Midbrain (tissue), 1 donor: ENCODE results near the gene PRTFDC1.

ENCODE experiments used
- DNase-seq: peaks from one replicate; lab custom pipeline; 2025; lab: John Stamatoyannopoulos, UW

Gene PRTFDC1

DNA sequence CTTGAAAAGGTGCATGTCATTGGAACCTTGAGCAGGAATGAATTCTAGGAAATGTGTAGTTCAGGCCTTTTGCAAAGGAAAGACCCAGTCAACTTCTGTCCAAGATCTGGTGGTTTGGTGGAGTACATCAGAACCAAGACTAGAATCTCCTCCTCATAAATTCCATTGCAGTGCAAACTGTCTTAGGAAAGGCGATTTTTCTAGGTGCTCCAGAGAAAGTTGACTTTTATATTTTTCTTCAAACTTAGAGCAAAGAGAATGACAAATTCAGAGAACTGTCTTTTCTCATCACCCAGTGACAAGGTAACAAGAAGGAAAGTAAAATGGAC lies 50.0 kb downstream of the PRTFDC1 start:
- no peak for DNase-seq

DNA sequence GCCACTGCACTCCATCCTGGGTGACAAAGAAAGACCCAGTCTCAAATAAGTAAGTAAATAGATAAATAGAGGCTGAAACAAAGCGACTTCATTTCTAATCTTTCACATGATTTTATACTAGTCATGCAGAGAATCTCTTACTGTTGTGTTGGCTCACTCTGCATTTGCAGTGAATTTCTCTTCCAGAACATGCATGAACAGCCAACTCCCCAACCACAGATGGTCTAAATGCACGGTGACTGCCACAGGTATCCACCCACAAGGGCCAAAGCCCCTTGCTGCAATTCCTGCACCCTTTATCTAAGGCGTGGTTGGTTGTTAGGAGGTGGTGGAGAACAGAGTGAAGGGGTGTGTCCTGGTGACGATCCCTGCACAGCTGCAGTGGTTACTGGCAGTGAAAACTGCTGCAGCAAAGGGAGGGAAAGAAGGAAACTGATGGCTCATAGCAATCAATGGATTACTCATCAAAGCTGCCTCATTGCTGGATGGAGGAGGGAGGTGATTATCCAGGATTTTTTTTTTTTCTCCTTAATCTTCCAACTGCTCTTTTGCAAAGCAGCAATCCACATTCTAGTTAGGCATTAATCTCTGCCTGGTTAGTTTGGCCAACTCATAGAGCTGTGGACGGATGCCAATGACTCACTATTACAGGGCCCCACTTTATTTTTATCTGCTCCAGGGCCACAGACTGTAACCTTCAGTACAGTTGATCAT lies 50.6 kb downstream of the PRTFDC1 start:
- DNase-seq: no peak

DNA sequence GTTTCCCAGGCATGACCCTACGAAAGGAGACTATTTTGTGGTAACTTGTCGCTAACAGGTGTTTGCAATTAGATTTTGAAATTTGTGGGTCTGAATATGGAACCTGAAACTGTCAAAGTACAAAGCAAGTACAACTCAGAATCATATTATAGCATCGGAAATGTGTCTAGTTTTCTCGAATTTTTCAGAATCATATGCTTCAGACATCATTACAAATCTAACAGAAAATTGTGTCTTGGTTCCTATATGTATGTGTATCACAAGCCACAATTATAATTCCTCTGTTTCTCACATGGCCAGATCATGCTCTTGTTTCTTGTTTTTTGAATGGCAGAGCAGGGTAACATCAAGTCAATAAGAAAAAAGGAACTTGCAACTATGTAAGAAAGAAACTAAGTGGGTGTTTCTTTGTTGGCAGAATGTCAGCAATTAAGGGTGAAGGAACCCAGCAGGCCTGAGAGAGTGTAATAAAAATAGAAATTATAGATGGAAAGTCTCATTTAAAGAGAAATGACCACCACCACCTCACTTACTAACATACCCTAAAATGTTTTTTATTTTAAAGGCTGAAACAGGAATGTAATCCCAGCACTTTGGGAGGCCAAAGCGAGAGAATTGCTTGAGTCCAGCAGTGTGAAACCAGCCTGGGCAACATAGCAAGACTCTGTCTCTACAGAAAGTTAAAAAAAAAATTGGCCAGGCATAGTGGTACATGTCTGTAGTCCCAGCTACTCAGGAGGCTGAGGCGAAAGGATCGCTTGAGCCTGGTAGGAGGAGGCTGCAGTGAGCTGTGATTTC lies 51.3 kb downstream of the PRTFDC1 start:
- DNase-seq: peak; percentile 49

DNA sequence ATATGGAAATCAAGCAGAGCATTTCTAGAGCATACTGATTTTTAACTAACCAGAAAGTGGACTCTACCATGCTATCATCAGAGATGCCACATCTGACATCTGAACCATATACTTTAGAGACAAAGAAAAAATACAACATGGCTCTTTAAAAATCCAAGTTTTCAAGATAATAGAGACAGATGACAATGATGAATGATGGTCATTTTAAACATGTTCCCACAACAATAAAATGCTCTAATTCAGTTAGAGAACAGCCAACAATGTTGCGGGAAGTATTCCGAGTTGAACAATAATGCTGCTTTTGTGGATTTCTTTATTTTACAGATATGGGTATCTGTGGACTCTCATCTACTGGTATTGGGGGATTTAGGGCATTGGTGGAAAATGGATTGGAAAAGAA lies 52.8 kb downstream of the PRTFDC1 start:
- no peak for DNase-seq

DNA sequence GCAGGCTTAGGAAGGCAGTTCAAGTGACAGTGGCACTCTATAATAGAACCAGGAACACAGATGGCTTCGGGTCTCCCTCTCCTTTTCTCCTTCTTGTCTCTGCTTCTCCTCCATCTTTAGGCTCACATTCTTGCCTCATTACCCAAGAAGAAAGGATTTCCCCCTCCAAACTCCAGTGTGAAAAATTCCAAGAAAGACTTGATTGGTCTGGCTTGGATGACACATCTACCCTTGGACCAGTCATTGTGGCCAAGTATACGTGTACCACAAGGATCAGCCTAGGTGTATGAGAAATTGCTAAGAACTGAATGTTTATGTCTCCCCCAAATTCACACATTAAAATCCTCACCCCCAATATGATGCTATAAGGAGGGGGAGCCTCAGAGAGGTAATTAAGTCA lies 53.9 kb downstream of the PRTFDC1 start:
- DNase-seq: no peak

DNA sequence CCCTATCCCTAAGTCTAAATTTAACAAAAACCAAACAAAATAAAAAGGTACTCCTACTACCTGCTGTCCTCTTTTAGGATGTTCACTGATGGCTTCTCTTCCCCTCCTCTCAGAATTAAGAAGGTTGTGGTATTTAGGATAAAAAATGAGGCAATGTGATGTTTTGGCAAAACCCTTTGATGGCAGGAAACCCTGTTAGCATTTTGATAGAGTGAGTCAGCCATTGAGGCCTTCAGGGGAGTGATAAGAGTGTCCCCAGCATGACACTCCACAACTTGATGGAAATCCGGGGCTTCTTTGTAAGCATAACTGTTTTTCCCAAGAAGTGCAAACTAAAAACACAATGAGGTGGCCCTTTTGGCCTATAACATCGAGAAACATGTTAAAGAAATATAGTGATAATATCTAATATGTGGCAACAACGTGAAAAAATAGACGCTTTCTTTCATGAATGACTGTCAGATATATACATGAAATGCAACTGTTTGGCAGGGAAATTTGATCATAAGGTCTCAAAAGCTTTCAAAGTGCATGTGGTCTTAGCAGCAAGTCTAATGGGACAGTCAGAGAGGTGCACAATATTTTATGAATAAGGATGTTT lies 55.0 kb downstream of the PRTFDC1 start:
- DNase-seq: no peak

DNA sequence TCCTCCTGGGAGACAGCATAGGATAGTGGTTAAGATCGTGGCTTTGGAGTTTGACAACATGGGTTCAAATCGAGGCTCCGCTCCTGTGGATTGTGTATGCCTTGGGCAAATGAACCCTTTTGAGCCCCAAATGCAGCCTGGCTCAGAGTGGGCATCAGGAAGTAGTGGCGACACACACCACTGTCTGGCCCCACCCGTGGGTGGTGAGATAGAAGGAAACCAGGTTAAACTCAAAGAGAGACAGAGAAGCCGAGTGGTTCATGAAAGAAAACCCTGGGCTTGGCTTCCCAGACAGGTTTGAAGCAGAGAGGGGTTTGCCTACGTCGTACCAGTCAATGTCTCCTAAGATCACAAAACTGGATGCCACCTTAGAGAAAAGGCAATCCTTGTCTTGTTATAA lies 57.7 kb downstream of the PRTFDC1 start:
- DNase-seq: no peak

DNA sequence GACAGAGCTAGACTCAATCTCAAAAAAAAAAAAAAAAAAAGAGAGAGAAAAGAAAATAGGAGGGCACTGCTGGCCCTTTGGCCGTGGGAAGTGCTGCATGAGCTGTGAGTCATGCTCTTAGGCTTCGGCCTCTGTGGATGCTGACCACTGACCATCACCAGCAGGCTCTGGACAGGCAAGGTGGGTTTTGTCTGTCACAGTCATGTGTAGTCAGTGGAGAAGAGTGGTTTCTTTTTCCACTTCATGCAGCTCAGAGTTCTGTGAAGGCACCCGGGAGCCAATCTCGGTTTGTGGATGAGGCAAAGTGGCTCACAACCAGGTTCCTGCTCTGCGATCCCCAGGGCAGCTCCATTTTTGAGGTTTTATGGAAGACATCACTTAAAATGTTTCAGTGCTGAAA lies 58.1 kb downstream of the PRTFDC1 start:
- DNase-seq: no peak

DNA sequence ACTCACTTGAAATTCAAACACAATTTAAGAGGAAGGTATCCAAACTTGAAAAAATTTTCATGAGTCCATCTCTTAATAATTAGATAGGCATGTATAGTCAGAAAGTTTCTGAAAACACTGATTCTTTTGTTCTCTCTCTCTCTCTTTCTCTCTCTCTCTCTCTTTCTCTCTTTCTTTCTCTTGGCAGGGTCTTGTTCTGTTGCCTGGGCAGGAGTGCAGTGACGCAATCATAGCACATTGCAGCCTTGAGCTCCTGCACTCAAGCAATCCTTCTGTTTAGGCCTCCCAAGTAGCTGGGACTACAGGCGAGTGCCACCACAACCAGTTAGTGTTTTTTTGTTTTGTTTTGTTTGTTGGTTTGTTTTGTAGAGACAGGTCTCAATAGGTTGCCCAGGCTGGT lies 59.3 kb downstream of the PRTFDC1 start:
- DNase-seq: no peak

DNA sequence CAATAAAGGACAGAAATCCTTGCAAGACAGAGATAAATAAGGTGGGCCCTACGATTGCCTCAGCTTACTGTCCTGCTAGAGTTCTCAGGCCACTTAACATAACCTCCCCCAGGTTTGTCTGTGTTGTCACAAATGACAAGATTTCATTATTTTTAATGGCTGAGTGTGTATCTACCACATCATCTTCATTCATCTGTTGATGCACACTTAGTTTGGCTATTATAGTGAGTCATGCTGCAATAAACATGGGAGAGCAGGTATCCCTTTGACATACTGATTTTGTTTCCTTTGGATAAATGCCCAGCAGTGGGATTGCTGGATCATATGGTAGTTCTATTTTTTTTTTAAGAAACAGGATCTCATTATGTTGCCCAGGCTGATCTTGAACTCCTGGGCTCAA lies 60.6 kb downstream of the PRTFDC1 start:
- DNase-seq: no peak

DNA sequence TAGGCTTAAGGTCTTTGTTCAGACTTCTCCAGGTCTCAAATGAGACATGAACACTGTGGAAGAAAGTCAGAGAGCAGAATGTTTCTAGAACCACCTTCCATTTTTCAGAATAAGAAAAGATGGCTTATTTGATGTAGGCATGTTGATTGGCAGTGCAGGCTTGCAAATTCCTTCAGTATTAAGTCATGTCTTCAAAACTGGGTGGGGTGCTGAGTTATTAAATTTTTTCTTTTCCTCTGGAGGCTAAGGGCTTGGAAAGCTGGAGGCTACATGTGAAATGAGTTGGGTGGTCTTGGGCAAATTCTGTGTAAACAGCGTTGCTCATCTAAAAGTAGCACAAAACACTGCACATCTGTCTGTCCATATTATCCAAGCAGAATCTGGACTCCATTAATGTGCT lies 62.8 kb downstream of the PRTFDC1 start:
- no peak for DNase-seq

DNA sequence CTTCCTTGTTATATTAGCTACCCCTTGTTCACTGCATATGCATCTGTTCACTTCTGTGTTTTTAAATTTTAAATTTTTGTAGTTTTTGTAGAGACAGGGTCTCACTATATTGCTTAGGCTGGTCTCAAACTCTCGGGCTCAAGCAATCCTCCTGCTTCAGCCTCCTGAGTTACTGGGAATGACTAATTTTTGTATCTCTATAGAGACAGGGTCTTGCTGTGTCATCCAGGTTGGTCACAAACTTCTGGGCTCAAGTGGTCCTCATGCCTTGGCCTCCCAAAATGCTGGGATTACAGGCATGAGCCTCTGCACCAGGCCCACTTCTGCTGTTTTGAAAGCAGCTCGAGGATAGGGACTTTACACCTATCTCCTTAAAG lies 64.6 kb downstream of the PRTFDC1 start:
- DNase-seq: no peak

DNA sequence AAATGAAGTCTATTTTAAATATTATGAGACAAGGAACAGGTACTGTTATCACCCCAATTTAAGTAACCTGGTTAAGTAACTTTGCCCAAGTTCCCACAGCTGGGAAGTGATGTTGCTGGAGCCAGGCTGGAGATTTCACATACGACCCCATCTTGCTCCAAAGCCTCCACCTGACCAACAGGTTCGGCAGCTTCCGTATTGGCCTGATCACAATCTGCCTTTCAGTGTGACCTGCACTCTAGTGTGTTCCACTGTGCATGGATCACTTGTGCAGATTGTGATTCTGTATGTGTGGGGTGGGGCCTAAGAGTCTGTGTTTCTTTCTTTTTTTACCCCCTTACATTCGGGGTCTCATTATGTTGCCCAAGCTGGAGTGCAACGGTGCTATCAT lies 66.1 kb downstream of the PRTFDC1 start:
- DNase-seq: no peak

DNA sequence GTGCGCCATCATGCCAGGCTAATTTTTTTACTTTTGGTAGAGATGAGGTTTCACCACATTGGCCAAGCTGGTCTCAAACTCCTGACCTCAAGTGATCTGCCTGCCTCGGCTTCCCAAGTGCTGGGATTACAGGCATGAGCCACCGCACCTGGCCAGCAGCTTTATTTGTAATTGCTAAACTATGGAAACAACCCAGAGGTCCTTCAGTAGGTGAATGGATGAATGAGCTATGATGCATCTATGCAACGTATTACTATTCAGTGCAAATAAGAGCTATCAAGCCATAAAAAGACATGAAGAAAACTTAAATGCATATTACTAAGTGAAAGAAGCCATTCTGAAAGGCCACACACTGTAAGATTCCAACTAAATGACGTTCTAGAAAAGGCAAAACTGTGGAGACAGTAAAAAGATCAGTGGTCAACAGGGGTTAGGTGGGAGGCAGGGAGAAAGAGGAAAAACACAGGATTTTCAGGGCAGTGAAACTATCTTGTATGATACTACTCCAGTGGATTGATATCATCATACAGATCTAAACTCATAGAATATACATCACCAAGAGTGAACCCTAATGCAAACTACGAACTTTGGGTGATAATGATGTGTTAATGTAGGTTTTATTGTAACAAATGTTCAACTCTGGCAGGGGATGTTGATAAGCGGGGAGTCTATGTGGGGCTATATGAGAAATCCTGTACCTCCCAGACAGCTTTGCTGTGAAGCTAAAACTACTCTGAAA lies 66.7 kb downstream of the PRTFDC1 start:
- no peak for DNase-seq

DNA sequence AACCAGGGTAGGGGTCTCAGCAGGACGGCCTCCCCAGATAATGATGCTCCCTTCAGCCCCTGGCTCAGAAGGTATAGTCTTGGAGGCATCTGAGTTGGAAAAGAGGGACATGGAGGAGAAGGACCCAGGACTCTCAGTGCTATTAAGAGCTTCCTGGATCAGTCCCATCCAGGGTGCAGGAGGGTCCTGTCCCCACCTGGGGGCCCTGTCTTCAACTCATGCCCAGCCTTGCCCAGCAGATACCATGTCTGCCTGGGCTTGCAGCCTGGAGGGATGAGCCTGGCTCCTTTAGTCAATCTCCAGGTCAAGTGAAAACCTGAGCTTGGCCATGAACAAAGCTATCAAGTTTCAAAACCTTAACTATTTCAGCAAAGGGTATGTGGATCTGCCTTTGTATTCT lies 67.6 kb downstream of the PRTFDC1 start:
- DNase-seq: no peak

DNA sequence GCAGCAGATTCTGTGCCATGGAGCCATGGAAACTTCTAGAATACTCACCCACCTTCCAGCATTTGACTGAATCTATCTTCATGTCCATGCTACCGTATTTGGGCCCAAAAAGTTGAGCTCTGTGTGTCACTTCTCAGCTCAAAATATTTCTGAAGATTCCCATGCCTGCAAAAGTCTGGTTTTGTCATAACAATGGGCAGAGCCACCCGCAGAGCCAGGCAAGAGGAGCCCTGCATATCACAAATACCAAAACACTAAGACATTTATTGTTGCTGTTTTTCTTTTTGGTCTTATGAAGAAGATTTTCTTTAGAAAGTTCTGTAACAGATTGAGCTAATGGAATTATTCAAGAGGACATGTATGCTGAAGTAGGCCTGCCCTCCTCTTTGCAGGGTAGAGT lies 68.1 kb downstream of the PRTFDC1 start:
- no peak for DNase-seq

DNA sequence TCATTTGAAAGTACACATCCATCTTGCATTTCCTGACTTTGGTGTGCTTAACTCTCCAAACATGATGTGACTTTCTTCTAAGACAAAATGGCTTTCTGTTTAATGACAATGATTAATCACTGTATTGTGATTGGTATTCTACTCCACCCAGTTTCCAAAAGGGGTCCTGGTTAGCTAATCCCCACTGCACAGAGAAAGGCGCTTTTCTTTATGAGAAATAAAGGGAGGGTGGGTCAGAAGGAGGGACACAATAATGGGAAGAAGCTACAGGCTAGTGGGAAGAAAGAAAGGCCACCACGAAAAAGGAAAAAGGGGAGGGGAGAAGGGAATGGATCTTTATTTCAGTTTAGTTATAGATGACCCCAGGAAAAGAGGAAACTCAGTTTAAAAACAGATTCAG lies 69.2 kb downstream of the PRTFDC1 start:
- peak; percentile 22 for DNase-seq

DNA sequence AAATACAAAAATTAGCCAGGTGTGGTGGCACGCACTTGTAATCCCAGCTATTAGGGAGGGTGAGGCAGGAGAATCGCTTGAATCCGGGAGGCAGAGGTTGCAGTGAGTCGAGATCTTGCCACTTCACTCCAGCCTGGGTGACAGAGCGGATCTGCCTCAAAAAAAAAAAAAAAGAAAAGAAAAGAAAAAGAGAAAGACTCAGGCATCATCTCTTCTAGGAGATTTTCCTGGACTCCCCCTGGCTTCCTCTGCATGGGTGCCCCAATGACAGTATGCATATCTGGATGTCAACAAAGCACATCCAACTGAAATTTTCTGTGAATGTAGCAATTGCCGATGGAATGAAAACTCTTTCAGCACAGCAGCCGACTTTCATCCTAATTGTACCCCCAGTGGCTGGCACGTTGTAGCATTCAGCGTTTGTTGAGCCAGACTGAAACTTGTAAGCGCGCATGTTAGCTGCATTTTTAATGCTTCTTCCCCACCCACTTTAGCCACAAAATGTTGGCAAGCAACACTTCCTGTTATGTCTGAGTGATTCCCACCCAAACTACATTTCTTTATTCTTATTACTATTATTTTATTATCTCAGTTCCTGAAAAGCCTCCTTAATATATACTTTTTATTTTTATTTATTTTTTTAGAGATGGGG lies 70.2 kb downstream of the PRTFDC1 start:
- no peak for DNase-seq

DNA sequence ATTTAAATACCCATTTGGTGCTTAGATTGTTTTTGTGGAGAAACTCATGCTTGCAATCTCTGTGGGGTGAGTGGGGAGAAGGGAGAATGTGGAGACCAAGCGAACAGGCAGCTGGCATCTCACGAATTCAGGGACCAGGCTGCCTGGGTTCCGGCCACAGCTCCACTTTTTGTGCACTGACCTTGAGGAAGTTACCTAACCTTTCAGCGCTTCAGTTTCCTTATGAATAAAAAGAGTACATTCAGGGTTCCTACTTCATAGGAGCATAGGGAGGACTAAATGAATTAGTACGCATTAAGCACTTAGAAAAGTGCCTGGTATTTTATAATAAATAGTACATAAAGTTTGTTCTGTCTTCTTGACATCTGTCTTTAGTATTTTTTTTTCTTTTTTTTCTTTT lies 72.5 kb downstream of the PRTFDC1 start:
- DNase-seq: peak; percentile 19

DNA sequence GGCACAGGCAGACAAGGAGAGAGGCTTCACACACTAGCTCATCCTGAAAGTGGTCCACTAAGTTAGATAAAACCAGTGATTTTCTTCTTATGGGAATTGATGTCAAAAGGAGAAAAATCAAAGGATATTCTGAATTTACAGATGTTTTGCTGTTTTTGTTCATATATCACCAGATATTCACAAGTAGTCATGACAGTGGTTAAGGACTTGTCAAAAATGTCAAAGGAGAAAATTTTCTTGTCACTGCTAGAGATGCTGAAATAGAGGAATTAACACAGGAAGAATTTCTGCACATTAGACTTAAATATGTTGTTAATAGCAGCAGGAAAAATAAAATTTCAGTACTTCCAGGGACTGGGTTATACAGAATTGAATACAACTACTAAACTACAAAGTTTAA lies 78.3 kb downstream of the PRTFDC1 start:
- DNase-seq: no peak

DNA sequence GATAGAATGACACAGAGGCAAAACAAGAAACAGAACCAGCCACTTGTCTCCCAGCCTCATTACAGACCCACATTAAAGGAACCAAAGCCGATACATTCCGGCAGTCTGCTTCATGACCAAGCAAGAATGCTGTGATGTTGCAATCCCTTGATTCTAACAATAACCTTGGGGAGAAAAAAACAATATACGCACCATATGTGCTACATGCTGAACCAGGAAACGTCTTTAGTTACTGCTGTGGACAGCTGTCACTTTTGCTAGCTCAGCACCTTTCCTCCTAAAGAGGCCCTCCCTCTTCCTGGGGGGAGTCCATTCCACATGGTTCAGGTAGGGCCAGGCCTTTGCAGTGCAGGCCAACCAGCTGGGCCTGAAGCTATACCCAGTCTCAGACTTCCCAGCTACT lies 79.1 kb downstream of the PRTFDC1 start:
- peak; percentile 52 for DNase-seq

DNA sequence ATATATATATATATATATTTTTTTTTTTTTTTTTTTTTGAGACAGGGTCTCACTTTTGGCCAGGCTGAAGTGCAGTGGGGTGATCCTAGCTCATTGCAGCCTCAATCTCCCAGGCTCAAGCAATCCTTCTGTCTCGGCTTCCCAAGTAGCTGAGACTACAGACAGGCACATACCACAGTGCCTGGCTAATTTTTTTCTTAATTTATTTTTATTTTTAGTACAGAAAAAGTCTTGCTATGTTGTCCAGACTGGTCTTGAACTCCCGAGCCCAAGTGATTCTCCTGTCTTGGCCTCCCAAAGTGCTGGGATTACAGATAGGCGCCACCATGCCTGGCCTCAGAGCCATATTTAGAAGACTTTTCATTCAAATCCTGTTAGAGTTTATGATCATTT lies 79.6 kb downstream of the PRTFDC1 start:
- DNase-seq: no peak
